A549 treated with AZD9567 at 1 μM for 4 hours (cell line): ENCODE results near the gene RAMAC. TPM values are rescaled to one million over a fixed set of nuclear protein-coding genes. Genes with fewer than 3 reads are reported as not detected.

Source experiments
- total RNA-seq: library from RNA; stranded (reverse); fragments of 200-300 nt; extraction: Qiagen RNA extraction; gene quantifications from 5 replicates; pipeline ENCODE4 v1.2.3, GENCODE V29; 2022; ENCODE audit not compliant: insufficient read depth

The RAMAC gene
- 42.8 to 61.8 TPM (median 47.5 TPM) in 5 replicates for total RNA-seq

GRCh38 chr15:82985688-82986441 is at the start of gene RAMAC:
Gene RAMAC (plus strand): TSS chr15:82986210. CDS start chr15:82989019, 2,809 bp downstream.

DNA sequence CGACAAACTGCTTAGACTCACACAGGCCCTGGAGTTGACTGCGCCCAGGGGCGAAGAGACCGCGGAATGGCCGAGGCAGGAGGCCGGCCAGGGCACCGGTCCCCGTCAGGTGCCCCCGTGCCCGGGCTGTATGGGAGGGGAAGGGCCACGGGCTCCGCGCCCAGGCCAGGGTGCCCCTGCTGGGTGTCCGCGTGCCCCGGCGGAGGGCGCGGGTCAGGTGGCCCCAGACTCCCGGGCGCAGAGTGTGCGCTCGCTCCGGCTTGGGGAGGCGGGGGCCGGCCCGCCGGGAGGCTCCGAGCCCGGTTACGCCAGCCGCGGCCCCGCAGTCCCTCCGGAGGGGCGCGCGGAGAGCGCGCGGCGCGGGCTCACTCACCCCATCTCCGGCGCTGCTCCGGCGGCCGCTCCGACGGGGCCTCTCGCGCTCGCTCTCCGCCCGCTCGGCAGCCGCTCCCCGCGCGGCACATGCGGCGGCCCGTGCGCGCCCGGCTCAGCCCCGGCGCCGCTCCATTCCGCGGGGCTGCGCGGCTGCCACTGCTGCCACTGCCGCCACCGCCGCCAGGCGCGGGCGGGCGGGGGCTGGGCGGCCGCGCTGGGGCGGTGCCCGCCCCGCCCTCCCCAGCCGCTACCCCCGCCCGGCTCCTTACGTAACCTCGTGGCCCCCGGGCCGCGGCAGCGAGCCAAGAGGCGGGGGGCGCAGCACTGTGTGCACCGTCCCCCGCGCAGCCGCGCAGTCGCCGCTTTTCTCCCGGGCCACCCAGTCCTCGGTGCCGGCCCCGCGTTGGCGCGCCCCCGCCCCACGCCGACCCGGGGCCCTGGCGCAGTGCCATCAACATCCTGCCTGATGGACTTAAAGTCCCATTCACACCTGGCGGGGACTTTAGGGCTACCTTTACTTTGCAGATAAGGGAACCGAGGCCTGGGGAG is 33.6 kb upstream of the RAMAC start, which contains the start of gene HOMER2:
HOMER2 (minus strand) TSS at position 563 of the 924 bp plus-strand sequence; CDS start at position 378, 185 bp downstream.

GRCh38 chr15:83011271-83012075 is 25.5 kb downstream of the RAMAC start, which contains the start of gene C15orf40:
Gene C15orf40 (minus strand): TSS chr15:83011639. CDS start chr15:83011607, 32 bp downstream.

Other genes starting within 250 kb of the RAMAC start
- gene FSD2, start 180.1 kb upstream of the RAMAC start, total RNA-seq, result not detected in 5 replicates
- gene WHAMM, start 176.6 kb upstream of the RAMAC start, total RNA-seq, result 7.1 to 7.8 TPM (median 7.3 TPM) in 5 replicates
- gene HOMER2, start 33.5 kb upstream of the RAMAC start, total RNA-seq, result 10.7 to 20.5 TPM (median 15.9 TPM) in 5 replicates
- 45.7 to 99.4 TPM (median 47.6 TPM) in 5 replicates for gene C15orf40, start 25.4 kb downstream of the RAMAC start, total RNA-seq
- gene BTBD1, start 81.0 kb downstream of the RAMAC start, total RNA-seq, result 47.1 to 79.5 TPM (median 57.9 TPM) in 5 replicates
- gene TM6SF1, start 121.4 kb downstream of the RAMAC start, total RNA-seq, result 0.07 to 0.13 TPM (median 0.10 TPM) in 4 of 5 replicates, not detected in the other
- 42.3 to 58.7 TPM (median 52.1 TPM) in 5 replicates for gene HDGFL3, start 221.6 kb downstream of the RAMAC start, total RNA-seq